B cell (primary cell): ENCODE results near the gene THRAP3. TPM values are rescaled to one million over a fixed set of nuclear protein-coding genes. Genes with fewer than 3 reads are reported as not detected.

Experiments
- ATAC-seq: fragments of 200-7000 bp; cut with Tn5 transposase; one replicate; pipeline ENCODE4 v1.10.0; 2021; ENCODE audit warnings: low read depth, mild to moderate bottlenecking, moderate number of reproducible peaks, moderate library complexity
- CTCF ChIA-PET: fragments of 350-600 bp; sonication (Branson Sonifier 250); formaldehyde crosslinking; loops from one replicate; lab custom pipeline; 2021; ENCODE audit warnings: antibody characterized with exemption, inconsistent platforms; lab: Charles Lee
- POLR2A ChIA-PET: fragments of 350-600 bp; sonication (Branson Sonifier 250); formaldehyde crosslinking; loops from one replicate; lab custom pipeline; 2021; ENCODE audit warnings: antibody characterized with exemption; lab: Charles Lee
- DNase-seq: peaks from one replicate; pipeline ENCODE4 v3.0.0; 2013
- H2AFZ ChIP-seq: 2 replicates; pipeline ENCODE4 v1.6.1; 2012; ENCODE audit warnings: mild to moderate bottlenecking, low read depth, low read length; ENCODE audit not compliant: insufficient read depth, poor library complexity, severe bottlenecking
- H3K27ac ChIP-seq, 2 donors: 1 replicate in 1 of 2; 2 replicates in 1 of 2; pipeline ENCODE4 v1.5.1; 2012 to 2013; ENCODE audit warnings: low read length in 2 of 2, mild to moderate bottlenecking in 2 of 2, moderate library complexity in 1 of 2
- H3K27me3 ChIP-seq, 4 experiments: fragments of 200-600 bp in 1 of 4; sonication (generic) in 1 of 4; replicated peaks in 1 of 4; 1 replicate in 2 of 4; 2 replicates in 2 of 4; pipeline versions ENCODE4 v1.6.1 to v1.7.0; 2013 to 2016; ENCODE audit warnings: low read length in 3 of 4, mild to moderate bottlenecking in 2 of 4, mixed read lengths in 1 of 4, moderate library complexity in 1 of 4; ENCODE audit not compliant: insufficient read depth in 4 of 4, control insufficient read depth in 3 of 4; ENCODE audit errors: control extremely low read depth in 1 of 4
- H3K36me3 ChIP-seq, 2 experiments: replicated peaks in 1 of 2; 1 replicate in 1 of 2; 2 replicates in 1 of 2; pipeline versions ENCODE4 v1.6.1 to v1.7.1; 2013; ENCODE audit warnings: low read length in 1 of 2; ENCODE audit not compliant: insufficient read depth in 2 of 2, control insufficient read depth in 1 of 2; ENCODE audit errors: control extremely low read depth in 1 of 2, extremely low read depth in 1 of 2
- H3K4me1 ChIP-seq, 2 donors: fragments of 200-600 bp in 1 of 2; sonication (generic) in 1 of 2; 1 replicate in 1 of 2; 2 replicates in 1 of 2; pipeline versions ENCODE4 v1.5.1 to v1.6.1; 2013 to 2017; ENCODE audit warnings: low read length in 2 of 2; ENCODE audit not compliant: control insufficient read depth in 2 of 2, insufficient read depth in 2 of 2
- H3K4me2 ChIP-seq: replicated peaks from 2 replicates; pipeline ENCODE3; 2012; ENCODE audit warnings: mild to moderate bottlenecking, low read depth, low read length; ENCODE audit not compliant: poor library complexity, severe bottlenecking
- H3K4me3 ChIP-seq, 5 experiments: fragments of 200-600 bp in 1 of 5; sonication (generic) in 1 of 5; 1 replicate in 3 of 5; 2 replicates in 2 of 5; pipeline versions ENCODE4 v1.5.1 to v1.7.0; 2011 to 2016; ENCODE audit warnings: low read length in 4 of 5, mild to moderate bottlenecking in 4 of 5, low read depth in 2 of 5, control low read depth in 1 of 5, moderate library complexity in 1 of 5; ENCODE audit not compliant: insufficient read depth in 1 of 5; ENCODE audit errors: control extremely low read depth in 1 of 5, extremely low read depth in 1 of 5
- H3K79me2 ChIP-seq: fragments of 200-600 bp; sonication (generic); one replicate; pipeline ENCODE4 v1.6.0; 2016; ENCODE audit warnings: low read length; ENCODE audit not compliant: control insufficient read depth, insufficient read depth
- H3K9ac ChIP-seq: fragments of 200-600 bp; sonication (generic); 2 replicates; pipeline ENCODE4 v1.6.1; 2017; ENCODE audit warnings: mild to moderate bottlenecking, low read length, moderate library complexity
- H3K9me3 ChIP-seq, 3 donors: one replicate each; pipeline versions ENCODE4 v1.6.1 to v1.7.1; 2013; ENCODE audit warnings: low read length in 2 of 3; ENCODE audit not compliant: control insufficient read depth in 2 of 3, insufficient read depth in 1 of 3; ENCODE audit errors: control extremely low read depth in 1 of 3
- H4K20me1 ChIP-seq: 2 replicates; pipeline ENCODE4 v1.6.0; 2012; ENCODE audit warnings: mild to moderate bottlenecking, low read length; ENCODE audit not compliant: insufficient read depth, control insufficient read depth, poor library complexity, severe bottlenecking
- H3K27ac Mint-ChIP-seq: one replicate; pipeline ENCODE4 v1.8.0; 2021; ENCODE audit warnings: mixed read lengths
- H3K27me3 Mint-ChIP-seq: one replicate; pipeline ENCODE4 v1.8.0; 2021; ENCODE audit warnings: mixed read lengths
- H3K4me1 Mint-ChIP-seq: one replicate; pipeline ENCODE4 v1.8.0; 2021; ENCODE audit warnings: mixed read lengths
- H3K4me3 Mint-ChIP-seq: one replicate; pipeline ENCODE4 v1.8.0; 2021; ENCODE audit warnings: mixed read lengths
- H3K9me3 Mint-ChIP-seq: one replicate; pipeline ENCODE4 v1.8.0; 2022; ENCODE audit warnings: mixed read lengths; ENCODE audit not compliant: insufficient read depth
- CTCF ChIP-seq: fragments of 200-600 bp; IDR thresholded peaks from one replicate; pipeline ENCODE4 v1.8.0; 2022; ENCODE audit warnings: antibody characterized with exemption, mild to moderate bottlenecking
- EZH2 ChIP-seq: IDR thresholded peaks from 2 replicates; pipeline ENCODE4 v1.6.1; 2012; ENCODE audit warnings: borderline replicate concordance, low read depth, mild to moderate bottlenecking, moderate library complexity, low read length; ENCODE audit not compliant: insufficient read depth, poor library complexity, severe bottlenecking
- WGBS: methylation state at CpG from one replicate; pipeline ENCODE4 v1.1.5; 2013; ENCODE audit warnings: missing lambda C conversion rate; ENCODE audit not compliant: insufficient coverage; 5-methylcytosine and 5-hydroxymethylcytosine counted together
- intact Hi-C: fragments of 100-400 bp; cut with micrococcal nuclease; formaldehyde crosslinking; loops from one replicate; pipeline ENCODE4 v1.10.0; 2022
- polyA plus RNA-seq: library from polyadenylated mRNA; depleted of rRNA; stranded (reverse); fragments of >200 nt; gene quantifications from 2 replicates; pipeline ENCODE4 v1.2.3, GENCODE V29; 2012
- total RNA-seq, 2 donors: library from RNA; stranded (reverse); fragments of 120-200 nt in 1 of 2; gene quantifications; 1 replicate in 1 of 2; 2 replicates in 1 of 2; pipeline versions ENCODE4 v1.2.3 to v1.2.4, GENCODE V29; 2013 to 2022

THRAP3 gene
- total and polyA plus RNA-seq, 2 donors (not counting 1 experiment from before 2014, with no cell fraction given), result 64.1 to 153 TPM

GRCh38 chr1:36203554-36204346, 20.5 kb upstream of the THRAP3 start:
- Histone ChIP-seq H3K27me3 (no peaks in the 10 kb centered on the region), H3K79me2 (no peaks in the 10 kb centered on the region), H2AFZ (no peak overlapping the region), H3K27ac (no peak overlapping the region), H3K9ac (no peak overlapping the region), H3K9me3 (no peaks in the 10 kb centered on the region), H3K36me3 (no peaks in the 10 kb centered on the region), H3K4me3 (no peak overlapping the region), H3K4me1 (peaks cover 0 to 11% of the 10 kb centered on the region in 2 donors), H4K20me1 (no peaks in the 10 kb centered on the region), H3K4me2 (no peak overlapping the region)
- intact Hi-C loops, result no loop called here
- ChIA-PET CTCF (no interaction called here), POLR2A (no interaction called here)
- 68% methylated on average over 6 of the region's 10 CpGs for WGBS
- H3K27me3 Mint-ChIP-seq, result peaks cover 7% of the 10 kb centered on the region
- DNase-seq (no peak), ATAC-seq (no peak)
- no peak overlapping the region for H3K4me3 Mint-ChIP-seq
- H3K27ac Mint-ChIP-seq, result no peak overlapping the region
- H3K4me1 Mint-ChIP-seq, result peaks cover 9% of the 10 kb centered on the region
- H3K9me3 Mint-ChIP-seq, result no peaks in the 10 kb centered on the region
- TF ChIP-seq EZH2 (no peak), CTCF (no peak)

GRCh38 chr1:36204347-36204909, 19.8 kb upstream of the THRAP3 start:
- POLR2A ChIA-PET, result no interaction called here
- TF ChIP-seq CTCF (no peak), EZH2 (no peak)
- no peak overlapping the region for H2AFZ ChIP-seq
- Mint-ChIP-seq H3K9me3 (no peaks in the 10 kb centered on the region), H3K4me3 (no peak overlapping the region), H3K27ac (no peak overlapping the region), H3K27me3 (peaks cover 7% of the 10 kb centered on the region), H3K4me1 (peaks cover 9% of the 10 kb centered on the region)
- H3K4me2 ChIP-seq, result no peak overlapping the region
- H3K4me3 ChIP-seq, result no peak overlapping the region
- no peaks in the 10 kb centered on the region for H3K27me3 ChIP-seq
- no peaks in the 10 kb centered on the region for H4K20me1 ChIP-seq
- no peaks in the 10 kb centered on the region for H3K79me2 ChIP-seq
- CTCF ChIA-PET, result no interaction called here
- DNase-seq, result no peak
- H3K36me3 ChIP-seq, result no peaks in the 10 kb centered on the region
- peaks cover 0 to 11% of the 10 kb centered on the region in 2 donors for H3K4me1 ChIP-seq
- H3K9me3 ChIP-seq, result no peaks in the 10 kb centered on the region
- ATAC-seq, result no peak
- intact Hi-C loops, result no loop called here
- H3K27ac ChIP-seq, result no peak overlapping the region
- 94% methylated on average over 4 of the region's 6 CpGs for WGBS
- H3K9ac ChIP-seq, result no peak overlapping the region
